ENCODE data around the gene ZIK1. TPM values are rescaled to one million over a fixed set of nuclear protein-coding genes. Genes with fewer than 3 reads are reported as not detected.

Gene ZIK1
- total RNA-seq, 1 experiment from 2014 or later, result not detected

DNA sequence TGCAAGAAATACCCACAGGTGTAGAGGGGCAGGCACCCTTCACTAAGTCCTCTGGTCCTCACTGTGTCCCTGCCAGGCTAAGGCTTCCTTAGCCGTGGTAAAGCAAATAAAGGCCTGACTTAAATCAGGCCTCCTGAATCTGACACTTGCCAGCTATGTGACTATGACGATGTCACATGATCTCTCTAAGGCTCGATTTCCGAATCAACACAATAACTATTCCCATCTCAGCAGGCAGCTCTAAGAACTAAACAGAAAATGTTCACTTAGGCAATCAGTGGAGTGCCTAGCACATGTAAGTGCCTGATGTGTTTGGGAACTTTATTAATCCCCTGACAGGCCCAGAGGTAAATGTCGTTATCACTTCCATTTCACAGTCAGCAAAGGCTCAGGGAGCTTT lies 26.3 kb upstream of the ZIK1 start:
- H4K20me1 ChIP-seq (ENCODE audit: insufficient read depth), result no peaks in the 10 kb centered on the region
- no peaks in the 10 kb centered on the region for H3K27me3 ChIP-seq (ENCODE audit: insufficient read depth, low read length)
- ATAC-seq, result no peak
- no TSS peak for BruUV-seq (replicated peaks)
- H3K9ac ChIP-seq (ENCODE audit: low read length), result no peak overlapping the region
- RAD21 ChIA-PET (ENCODE audit: low non-redundant PET in 1 of 2, low total read pairs in 2 of 2, uncharacterized antibody in 2 of 2, unreplicated experiment in 2 of 2), result no interaction called here
- no peaks in the 10 kb centered on the region for H3K36me3 ChIP-seq (ENCODE audit: control insufficient read depth in 1 of 2, insufficient read depth in 2 of 2, low read length in 2 of 2)
- POLR2A ChIA-PET, result no interaction called here
- H3K79me2 ChIP-seq (ENCODE audit: insufficient read depth, low read length), result no peaks in the 10 kb centered on the region
- peaks cover 3 to 36% of the 10 kb centered on the region in 2 experiments; a peak in 2 of 4 replicates for H3K9me3 ChIP-seq (ENCODE audit: control insufficient read depth in 1 of 2, insufficient read depth in 1 of 2, low read depth in 1 of 2, low read length in 2 of 2)
- no peak overlapping the region for H2AFZ ChIP-seq (ENCODE audit: low read depth, low read length, poor library complexity, severe bottlenecking)
- no peaks in the 10 kb centered on the region for H3K9me2 ChIP-seq (ENCODE audit: insufficient read depth)
- H3K4me3 ChIP-seq (replicated peaks in 1 of 2; ENCODE audit: low read depth in 1 of 2, low read length in 2 of 2), result no peak overlapping the region
- intact Hi-C loops (cut with micrococcal nuclease), result no loop called here
- H3K4me2 ChIP-seq (ENCODE audit: low read length), result no peak overlapping the region
- H3K4me1 ChIP-seq (ENCODE audit: control insufficient read depth in 1 of 2, insufficient read depth in 2 of 2, low read length in 2 of 2), result no peaks in the 10 kb centered on the region
- no peak for TF ChIP-seq SIN3A (IDR thresholded peaks at IDR 0.05; ENCODE audit: low read depth)
- TF ChIP-seq YY1 (IDR thresholded peaks at IDR 0.05; ENCODE audit: extremely low read depth, insufficient replicate concordance, low read depth, low read length), result no peak
- TF ChIP-seq JUND (IDR thresholded peaks at IDR 0.05), result no peak
- TF ChIP-seq CEBPB (IDR thresholded peaks at IDR 0.05; ENCODE audit: low read depth), result no peak
- TF ChIP-seq ZNF274 (IDR thresholded peaks at IDR 0.05; ENCODE audit: low read depth, low read length), result no peak
- DNase-seq (ENCODE audit: low read depth, low spot score), result no peak
- CTCF ChIA-PET, result no interaction called here
- no peak overlapping the region for H3K27ac ChIP-seq (ENCODE audit: low read depth, low read length)

DNA sequence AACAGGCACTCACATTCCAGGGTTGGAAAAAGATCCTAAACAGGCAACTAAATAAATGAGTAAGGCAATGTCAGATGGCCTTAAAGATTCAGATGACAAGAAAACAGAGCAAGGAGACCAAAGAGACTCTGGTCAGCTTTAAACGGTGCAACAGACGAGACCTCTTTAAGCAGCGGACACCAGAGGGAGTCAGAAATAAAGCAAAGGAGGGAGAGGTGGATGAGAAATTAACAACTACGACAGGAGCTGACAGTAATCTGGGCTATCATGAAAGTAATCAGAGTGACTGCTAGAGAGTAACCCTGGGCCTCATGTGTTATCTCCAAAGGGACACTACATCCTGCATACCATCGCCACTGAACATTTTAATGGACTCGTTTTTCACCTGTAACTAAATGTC lies 25.4 kb upstream of the ZIK1 start:
- POLR2A ChIA-PET, result no interaction called here
- BruUV-seq (replicated peaks), result no TSS peak
- TF ChIP-seq JUND (IDR thresholded peaks at IDR 0.05), result no peak
- peak; percentile 18; the same call in 1 of the 2 replicates for TF ChIP-seq RAD21 (IDR thresholded peaks at IDR 0.05; ENCODE audit: low read depth)
- H3K4me2 ChIP-seq (ENCODE audit: low read length), result peak overlapping the region; percentile 61
- H3K9ac ChIP-seq (ENCODE audit: low read length), result no peak overlapping the region
- RAD21 ChIA-PET (ENCODE audit: low non-redundant PET in 1 of 2, low total read pairs in 2 of 2, uncharacterized antibody in 2 of 2, unreplicated experiment in 2 of 2), result no interaction called here
- no peaks in the 10 kb centered on the region for H4K20me1 ChIP-seq (ENCODE audit: insufficient read depth)
- ATAC-seq, result no peak
- intact Hi-C loops (cut with micrococcal nuclease), result no loop called here
- no peaks in the 10 kb centered on the region for H3K79me2 ChIP-seq (ENCODE audit: insufficient read depth, low read length)
- H3K4me3 ChIP-seq (replicated peaks in 1 of 2; ENCODE audit: low read depth in 1 of 2, low read length in 2 of 2), result peak overlapping the region; percentile 54 to 55; a peak in 3 of 4 replicates
- H3K9me2 ChIP-seq (ENCODE audit: insufficient read depth), result no peaks in the 10 kb centered on the region
- H3K27ac ChIP-seq (ENCODE audit: low read depth, low read length), result no peak overlapping the region
- no peaks in the 10 kb centered on the region for H3K27me3 ChIP-seq (ENCODE audit: insufficient read depth, low read length)
- H3K9me3 ChIP-seq (ENCODE audit: control insufficient read depth in 1 of 2, insufficient read depth in 1 of 2, low read depth in 1 of 2, low read length in 2 of 2), result peaks cover 8 to 27% of the 10 kb centered on the region in 2 experiments; a peak in 2 of 4 replicates
- no peak for DNase-seq (ENCODE audit: low read depth, low spot score)
- CTCF ChIA-PET, result no interaction called here
- H2AFZ ChIP-seq (ENCODE audit: low read depth, low read length, poor library complexity, severe bottlenecking), result no peak overlapping the region
- no peaks in the 10 kb centered on the region for H3K4me1 ChIP-seq (ENCODE audit: control insufficient read depth in 1 of 2, insufficient read depth in 2 of 2, low read length in 2 of 2)
- no peaks in the 10 kb centered on the region for H3K36me3 ChIP-seq (ENCODE audit: control insufficient read depth in 1 of 2, insufficient read depth in 2 of 2, low read length in 2 of 2)
